Measurements from ENCODE around the gene USP9X. TPM values are rescaled to one million over a fixed set of nuclear protein-coding genes. Genes with fewer than 3 reads are reported as not detected.
A peak's percentile ranks its signal among the peaks of the same experiment; 100 is the strongest.
"Not testable (repeated sequence)": the region's sequence is repeated elsewhere in the genome, so short reads cannot be mapped to it uniquely, and the experiment has no call there.

The USP9X gene
- total RNA-seq, 2 donors from 2014 or later = 72.0 to 85.0 TPM

DNA sequence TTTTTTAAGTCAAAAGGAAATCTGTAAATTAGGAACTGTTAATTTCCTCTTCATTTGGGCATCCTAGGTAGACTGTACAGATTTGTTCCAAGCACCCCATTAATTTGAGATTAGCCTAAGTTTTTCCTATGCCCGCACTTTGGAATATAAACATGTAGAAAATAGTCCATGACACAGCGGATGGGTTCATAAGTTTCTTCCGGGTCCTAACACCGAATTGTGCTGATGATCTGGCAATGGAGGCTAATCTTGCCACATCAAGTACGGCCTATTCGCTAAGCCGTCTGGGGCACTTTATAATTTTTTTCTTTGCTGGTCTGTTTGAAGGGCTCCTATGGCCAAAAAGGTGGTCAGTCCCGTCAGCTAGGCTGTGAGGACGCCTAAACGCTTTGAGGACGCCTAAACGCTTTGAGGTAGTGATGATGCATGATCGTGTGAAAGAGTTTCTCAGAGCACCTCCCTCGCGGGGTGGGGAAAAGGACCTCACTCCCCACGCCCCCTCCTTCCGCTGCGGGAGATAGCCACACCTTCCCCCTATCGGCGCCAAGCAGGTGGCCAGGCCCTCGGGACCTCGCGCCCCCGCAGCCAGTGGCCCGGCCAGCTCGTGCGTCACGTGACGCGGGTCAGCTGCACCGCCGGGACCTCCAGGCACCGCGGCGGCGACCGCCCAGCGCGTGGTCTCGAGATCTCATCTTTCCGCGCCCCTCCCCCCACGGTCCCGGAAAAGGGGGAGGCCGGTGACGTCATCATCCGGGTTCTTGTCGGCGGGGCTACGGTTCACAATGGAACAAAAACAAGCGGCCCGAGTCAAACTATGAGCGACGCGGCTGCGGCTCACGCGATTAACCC, 977 bp upstream of the USP9X start:
- peak; percentile 97 to 99 for DNase-seq
- intact Hi-C loops (cut with DNase I, micrococcal nuclease) = no loop called here
- ATAC-seq = peak; percentile 78

DNA sequence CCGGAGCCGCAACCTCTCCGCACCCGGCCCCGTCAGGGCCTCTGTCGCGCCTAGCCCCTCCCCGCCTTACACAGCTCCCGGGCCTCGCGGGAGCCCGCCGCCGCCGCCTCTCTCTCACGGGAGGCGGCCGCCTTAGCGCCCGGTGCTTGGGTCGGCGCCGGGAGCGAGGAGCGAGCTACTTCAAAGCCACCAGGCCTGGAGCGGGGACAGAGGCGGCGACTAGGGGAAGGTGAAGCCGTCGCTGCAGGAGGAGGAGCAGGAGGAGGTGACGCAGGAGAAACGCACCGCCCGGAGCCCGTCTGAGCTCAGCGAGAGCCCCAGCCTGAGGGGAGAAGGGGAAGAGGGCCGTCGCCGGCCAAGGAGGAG, 250 bp downstream of the USP9X start:
- DNase-seq (peak; percentile 68 to 76), ATAC-seq (peak; percentile 42)
- intact Hi-C loops (cut with DNase I, micrococcal nuclease) = no loop called here

DNA sequence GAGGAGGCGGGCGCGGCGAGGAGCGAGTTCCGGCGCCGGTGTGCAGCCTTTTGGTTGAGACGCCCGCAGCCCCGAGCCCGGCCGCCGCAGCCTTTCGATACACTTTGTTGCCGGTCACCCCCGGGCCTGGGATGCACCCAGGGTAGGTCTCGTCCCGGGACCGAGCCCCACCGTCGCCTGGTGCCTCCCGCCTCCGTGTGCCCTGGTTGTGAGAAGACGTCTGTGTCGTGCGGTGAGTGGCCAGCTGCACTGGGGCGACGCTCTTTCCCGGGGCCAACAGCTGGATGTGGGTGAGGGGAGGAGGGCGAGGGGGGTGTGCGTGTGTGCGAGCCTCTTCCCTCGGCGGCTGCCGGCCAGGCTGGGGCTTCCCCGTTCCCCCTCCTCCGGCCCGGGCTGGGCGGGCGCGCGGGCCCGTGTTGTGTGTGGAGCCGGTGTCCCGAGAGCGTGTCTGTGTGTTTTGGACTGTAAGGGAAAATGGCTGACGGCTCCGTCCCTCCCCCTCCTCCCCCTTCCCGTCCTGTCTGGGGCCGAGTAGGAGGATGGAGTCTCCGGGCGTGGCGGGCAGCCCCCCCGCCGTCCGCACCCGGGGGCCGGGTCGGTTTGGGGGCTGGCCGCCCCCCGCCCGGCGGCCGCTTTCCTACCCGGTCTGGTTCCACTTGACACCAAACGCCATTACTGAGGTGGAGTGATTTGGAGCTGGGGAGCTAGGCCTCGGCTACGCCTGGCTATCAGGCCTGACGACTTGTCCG, 807 bp downstream of the USP9X start:
- DNase-seq (peak; percentile 60 to 73), ATAC-seq (peak; percentile 13)
- intact Hi-C loops (cut with DNase I, micrococcal nuclease) = no loop called here

DNA sequence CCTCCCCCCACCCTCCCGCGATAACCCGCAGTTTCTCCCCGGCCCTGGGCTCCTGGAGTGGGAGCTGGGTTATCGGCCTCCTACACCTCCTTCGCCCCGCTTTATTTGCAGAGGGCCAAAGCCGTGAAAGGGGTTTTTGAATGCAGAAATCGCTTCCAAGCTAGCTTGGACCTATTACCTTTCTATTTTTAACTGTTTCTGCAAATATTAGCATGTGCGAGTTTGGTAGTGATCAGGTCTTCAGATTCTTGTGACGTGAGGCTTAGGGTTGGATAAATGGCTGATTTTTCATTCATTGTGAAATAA, 1.3 kb downstream of the USP9X start:
- intact Hi-C loops (cut with DNase I, micrococcal nuclease) = no loop called here
- DNase-seq (no peak), ATAC-seq (no peak)

DNA sequence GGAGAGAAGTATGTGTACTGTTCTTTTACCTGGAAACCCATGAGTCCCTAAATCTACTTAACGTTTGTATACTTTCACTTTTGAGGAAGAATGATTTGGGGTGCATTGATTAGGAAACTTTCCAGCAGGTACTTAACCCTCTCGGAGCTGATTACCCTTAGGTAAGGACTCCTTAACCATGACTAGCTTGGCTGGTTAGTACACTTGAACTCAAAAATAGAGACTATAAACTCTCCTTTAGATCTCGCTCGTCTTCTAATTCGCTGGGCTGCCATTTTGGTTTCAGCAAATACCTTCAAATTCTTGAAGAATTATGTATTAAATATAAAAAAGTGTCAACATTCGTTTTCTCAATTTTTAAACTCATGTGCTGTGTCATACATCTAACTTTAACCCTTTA, 2.0 kb downstream of the USP9X start:
- no peak for ATAC-seq
- intact Hi-C loops (cut with DNase I, micrococcal nuclease) = no loop called here
- no peak for DNase-seq

DNA sequence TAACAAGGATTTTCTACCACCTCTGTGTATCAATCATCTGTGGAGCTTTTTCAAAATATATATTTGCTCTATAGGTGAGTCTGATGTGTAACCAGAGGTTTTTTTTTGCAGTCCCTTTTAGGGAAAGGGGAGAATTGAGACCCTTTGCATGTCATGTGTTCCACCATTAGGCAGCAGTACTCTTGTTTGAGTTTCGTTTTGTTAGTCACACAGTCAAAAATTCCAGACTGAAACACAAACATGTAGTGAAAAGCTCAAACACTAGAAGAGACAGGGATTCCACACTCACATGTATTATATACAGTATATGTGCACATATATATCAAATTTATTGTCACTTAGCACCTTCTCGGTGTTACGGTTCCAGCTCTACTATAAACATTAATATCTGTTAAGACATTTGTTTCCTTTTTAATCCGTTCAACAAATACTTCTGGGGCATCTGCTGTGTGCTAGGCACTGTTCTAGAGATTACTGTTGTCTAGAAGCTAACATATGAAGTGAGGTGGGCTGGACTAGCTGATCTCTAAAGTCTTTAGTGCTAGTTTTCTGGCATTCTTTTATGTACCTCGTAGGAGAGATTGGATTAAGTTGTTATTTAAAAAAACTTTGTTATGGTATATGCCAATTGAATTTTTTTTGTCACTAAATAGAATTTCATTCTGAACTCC, 5.5 kb downstream of the USP9X start:
- DNase-seq (no peak), ATAC-seq (no peak)
- intact Hi-C loops (cut with DNase I, micrococcal nuclease) = no loop called here

DNA sequence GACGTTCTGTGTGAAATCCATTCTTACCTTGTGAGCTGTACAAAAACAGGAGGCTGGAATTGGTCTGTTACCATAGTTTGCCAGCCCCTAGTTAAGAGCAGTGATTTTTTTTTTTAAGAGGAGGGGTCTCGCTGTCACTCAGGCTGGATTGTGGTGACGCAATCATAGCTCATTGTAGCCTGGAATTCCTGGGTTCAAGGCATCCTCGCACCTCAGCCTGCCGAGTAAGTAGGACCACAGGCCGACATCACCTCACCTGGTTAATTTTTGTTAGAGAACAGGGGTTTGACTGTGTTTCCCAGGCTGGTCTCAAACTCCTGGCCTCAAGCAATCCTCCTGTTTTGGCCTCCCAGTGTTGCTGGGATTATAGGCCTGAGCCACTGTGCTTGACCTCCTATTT, 7.5 kb downstream of the USP9X start:
- ATAC-seq (no peak), DNase-seq (no peak)
- intact Hi-C loops (cut with DNase I, micrococcal nuclease) = no loop called here

DNA sequence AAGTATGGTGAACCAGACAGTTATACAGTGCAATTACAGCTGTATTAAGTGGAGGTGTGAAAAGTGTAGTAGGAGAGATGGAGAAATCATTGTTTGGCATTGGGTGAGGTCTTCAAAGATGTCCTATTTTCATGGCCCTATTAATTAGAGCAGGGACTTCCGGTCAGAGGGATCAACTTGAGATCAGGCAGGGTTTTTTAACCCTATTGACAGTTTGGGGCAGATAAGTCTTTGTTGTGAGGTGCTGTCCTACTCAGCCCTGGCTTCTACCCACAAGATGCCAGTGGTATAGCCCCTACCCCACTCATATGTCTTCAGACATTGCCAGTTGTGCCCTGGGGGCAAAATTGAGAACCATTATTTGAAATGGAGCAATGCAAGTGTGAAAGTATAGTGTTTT, 9.9 kb downstream of the USP9X start:
- ATAC-seq (no peak), DNase-seq (no peak)
- intact Hi-C loops (cut with DNase I, micrococcal nuclease) = no loop called here

DNA sequence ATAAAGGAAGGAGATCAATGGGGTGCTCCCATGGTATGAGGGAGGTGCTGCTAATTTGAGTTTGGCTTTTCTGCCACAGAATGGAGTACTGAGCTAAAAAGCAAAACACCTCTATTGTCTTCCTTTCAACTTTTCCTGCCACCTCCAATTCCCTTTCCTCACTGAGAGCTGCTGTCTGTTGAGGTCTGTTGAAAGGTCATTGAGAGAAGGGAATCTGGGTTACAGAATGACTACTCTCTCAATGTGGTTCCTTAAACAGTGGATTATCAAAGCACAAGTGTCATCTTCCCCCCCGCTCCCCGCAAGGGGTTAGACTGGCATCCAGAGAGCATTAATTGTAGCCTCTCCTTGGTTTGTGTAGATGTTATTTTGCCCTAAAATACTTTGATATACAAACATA, 10.7 kb downstream of the USP9X start:
- ATAC-seq = no peak
- no peak for DNase-seq
- intact Hi-C loops (cut with DNase I, micrococcal nuclease) = no loop called here

DNA sequence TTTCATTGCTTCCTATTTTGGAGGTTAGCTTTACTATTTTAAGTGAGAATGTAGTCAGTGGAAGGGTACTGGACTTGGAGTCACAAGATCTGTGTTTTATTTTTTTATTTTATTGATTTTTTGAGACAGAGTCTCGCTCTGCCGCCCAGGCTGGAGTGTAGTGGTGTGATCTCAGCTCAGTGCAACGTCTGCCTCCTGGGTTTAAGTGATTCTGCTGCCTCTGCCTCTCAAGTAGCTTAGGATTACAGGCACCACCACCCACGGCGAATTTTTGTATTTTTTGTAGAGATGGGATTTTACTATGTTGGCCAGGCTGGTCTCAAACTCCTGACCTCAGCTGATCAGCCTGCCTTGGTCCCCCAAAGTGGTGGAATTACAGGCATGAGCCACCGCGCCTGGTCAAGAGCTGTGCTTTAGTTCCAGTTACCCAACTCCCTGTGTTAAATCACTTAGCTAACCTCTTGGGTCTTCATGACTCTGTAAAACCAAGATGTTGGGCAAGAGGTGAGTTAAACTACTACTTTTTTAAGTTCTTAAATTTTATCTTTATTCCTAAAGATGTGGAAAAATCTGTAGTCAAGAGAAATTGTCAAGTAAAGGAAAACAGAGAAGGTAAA, 11.2 kb downstream of the USP9X start:
- ATAC-seq (no peak), DNase-seq (no peak)
- intact Hi-C loops (cut with DNase I, micrococcal nuclease) = no loop called here

DNA sequence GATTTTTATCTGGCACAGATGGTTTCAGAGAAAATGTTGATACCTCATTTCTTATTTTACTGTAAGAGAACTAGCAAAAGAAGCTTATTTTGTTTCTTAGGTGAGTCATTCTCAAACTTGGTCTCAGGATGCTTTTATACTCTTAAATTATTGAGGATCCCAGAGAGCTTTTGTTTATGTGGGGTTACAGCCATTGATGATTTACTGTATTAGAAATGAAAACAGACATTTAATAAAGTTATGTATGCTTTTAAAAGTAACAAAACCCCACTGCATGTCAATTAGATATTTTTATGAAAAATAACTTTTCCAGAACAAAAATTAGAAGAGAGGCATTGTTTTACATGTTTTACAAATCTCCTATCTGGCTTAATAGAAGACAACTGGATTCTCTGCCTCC, 12.1 kb downstream of the USP9X start:
- ATAC-seq (no peak), DNase-seq (no peak)
- intact Hi-C loops (cut with DNase I, micrococcal nuclease) = no loop called here

DNA sequence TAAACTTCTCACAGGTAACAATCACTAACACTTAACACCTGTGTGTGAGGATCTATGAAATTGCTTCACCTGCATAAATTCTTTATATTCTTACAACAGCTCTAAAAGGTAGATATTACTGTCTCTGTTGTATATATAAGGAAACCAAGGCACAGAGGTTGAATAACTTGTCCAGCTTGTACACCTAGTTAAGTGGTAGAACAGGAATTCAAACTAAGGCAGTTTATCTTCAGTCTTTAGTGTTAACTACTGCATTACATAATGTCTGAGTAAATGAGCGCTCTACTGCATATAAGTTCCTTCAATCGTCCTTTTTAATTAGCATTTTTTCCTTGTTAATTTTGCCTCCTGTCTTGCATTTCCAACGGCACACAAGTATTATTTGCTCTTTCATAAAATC, 15.0 kb downstream of the USP9X start:
- DNase-seq (no peak), ATAC-seq (peak; percentile 40)
- intact Hi-C loops (cut with DNase I, micrococcal nuclease) = no loop called here

DNA sequence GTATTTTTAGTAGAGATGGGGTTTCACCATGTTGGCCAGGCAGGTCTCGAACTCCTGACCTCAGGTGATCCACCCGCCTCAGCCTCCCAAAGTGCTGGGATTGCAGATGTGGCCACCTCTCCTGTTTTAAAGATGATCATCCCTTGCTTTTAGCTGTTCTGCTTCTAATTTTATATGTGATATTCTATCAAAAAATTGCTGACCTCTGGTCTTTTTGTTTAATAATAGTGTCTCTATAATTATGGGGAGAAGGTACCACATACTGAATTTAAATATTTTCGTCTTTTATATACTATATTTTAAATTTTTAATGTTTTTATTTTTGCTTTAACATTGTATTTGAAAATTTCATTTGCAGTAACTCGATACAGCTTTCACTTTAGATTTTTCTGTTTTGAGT, 15.6 kb downstream of the USP9X start:
- intact Hi-C loops (cut with DNase I, micrococcal nuclease) = no loop called here
- ATAC-seq = no peak
- no peak for DNase-seq

DNA sequence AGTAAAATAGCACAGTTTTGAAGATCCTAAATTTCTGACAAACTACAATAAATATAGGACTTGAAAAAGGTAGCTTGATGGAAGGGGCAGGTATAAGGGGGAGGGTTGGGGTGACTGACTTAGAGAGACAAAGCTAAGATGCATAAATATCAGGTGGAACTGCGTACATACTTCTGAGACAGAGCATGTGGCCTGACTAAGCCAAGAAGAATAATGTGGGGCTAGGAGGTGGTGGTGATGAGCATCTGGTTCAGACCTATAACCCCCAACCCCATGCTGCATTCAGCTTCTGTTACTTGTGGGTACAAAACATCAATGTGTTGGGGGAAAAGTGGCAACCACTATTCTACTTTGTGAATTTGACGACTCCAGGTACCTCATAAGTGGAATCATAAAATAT, 19.8 kb downstream of the USP9X start:
- ATAC-seq (no peak), DNase-seq (no peak)
- intact Hi-C loops (cut with DNase I, micrococcal nuclease) = no loop called here

DNA sequence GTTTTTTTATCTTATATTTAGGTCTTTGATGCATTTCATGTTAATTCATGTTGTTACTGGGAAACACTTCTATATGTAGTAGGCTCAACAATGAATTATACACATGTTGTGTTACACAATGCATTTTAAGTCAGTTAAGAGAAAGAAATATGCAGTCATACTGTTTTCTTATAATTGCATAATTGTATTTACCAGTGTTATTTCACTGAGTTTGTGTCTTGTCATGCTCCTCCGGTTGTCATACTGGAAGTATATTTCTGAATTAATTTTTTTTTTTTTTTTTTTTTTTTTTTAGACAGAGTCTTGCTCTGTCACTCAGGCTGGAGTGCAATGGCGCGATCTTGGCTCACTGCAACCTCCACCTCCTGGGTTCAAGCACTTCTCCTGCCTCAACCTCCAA, 21.0 kb downstream of the USP9X start:
- DNase-seq; ATAC-seq; intact Hi-C loops (cut with DNase I, micrococcal nuclease): not testable (repeated sequence)

DNA sequence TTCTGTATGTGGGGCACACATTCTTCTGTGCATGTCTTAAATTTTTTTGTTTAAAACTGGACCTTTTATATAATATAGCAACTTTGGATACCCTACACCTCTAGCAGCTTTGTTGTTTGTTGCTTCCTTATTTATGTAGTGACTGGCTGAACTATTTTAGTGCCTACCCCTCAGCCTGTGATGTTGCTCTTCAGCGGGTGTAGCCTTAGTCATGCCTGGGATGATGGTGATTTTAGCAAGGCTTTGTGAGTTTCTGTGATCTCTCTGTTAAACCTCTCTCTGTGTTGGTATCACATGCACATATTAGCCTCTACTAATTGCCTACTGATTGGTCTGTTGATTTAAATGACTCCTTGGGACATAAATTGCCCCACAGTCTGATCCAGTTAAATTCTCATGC, 22.8 kb downstream of the USP9X start:
- ATAC-seq = no peak
- intact Hi-C loops (cut with DNase I, micrococcal nuclease) = no loop called here
- DNase-seq = no peak

DNA sequence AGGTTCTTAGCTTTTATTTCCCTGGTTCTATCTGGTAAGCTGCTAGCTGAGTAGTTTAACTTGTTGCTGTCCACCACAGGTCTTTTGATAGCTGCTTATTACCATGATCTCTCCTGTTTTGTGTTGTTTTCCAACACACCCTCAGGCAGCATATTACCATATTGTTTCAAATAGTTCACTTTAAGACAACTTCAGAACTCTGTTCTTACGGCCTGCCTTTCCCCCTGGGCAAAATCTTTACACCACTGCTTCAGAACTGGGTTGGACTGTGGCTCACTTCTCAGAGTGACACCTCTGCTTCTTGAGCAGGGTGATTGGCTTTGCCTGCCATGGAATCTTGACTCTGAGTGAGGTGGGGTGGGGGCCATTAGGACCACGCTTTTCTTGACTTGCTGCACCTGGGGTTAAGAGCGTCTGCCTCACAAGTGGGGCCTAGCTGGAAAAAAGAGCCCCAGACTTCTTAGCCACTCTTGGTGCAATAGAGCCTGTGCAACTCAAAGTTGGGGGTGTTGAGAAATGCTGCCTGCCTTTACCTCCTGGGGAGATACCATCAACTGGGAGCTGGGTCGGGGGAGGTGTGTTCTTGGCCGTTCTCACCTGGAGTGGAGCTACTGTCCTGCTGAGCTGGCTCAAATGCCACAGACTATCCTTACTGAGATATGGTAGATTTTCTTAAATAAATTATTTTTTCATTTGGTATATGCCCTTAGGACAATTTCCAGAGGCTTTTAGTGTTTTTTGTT, 23.4 kb downstream of the USP9X start:
- DNase-seq (no peak), ATAC-seq (no peak)
- intact Hi-C loops (cut with DNase I, micrococcal nuclease) = no loop called here

DNA sequence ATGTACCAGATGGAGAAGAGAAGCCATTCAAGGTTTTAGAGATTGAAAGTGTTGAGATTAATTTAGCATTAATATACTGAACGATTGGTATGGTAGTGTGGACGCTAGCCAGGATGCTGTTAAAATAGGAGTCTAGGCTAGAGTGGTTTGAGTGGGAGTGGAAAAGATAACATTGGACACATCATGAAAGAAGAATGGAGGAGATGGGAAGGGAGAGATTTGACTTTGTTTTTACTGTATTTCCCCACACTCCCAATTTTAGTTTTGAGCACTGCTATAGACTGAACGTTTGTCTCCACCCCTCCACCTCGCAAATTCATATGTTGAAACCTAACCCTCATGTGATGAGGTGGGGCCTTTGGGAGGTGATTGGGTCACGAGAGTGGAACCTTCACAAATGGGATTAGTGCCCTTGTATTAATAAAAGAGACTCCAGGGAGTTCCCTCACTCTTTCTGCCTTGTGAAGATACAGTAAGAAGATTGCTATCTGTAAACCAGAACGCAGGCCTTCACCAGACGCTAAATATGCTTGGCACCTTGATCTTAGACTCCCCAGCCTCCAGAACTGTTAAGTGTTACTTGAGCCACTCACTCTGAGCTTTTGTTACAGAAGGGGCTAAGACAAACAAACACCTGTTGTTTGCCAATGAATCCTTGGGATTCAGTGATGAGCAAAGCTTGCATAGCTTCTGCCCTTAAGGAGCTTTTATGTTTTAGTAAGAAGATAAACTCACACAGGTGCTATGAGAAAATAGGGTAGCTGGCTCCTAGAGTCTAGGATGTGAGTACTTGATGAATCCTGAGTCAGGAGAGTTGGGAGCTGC, 25.8 kb downstream of the USP9X start:
- DNase-seq = no peak
- no peak for ATAC-seq
- intact Hi-C loops (cut with DNase I, micrococcal nuclease) = loop anchor here in 1 of 2 donors (10.0 kb wide), 1 partner anchor 456 kb away; no protein-coding TSS in a partner anchor
